Astrocyte of the spinal cord (primary cell): ENCODE data around the gene E2F2.

ENCODE experiments used
- DNase-seq: peaks from one replicate; pipeline ENCODE4 v3.0.0; 2011; ENCODE audit warnings: low read depth, low spot score
- H3K4me3 ChIP-seq: 2 replicates; pipeline ENCODE4 v1.5.1; 2011; ENCODE audit warnings: low read depth, mild to moderate bottlenecking, low read length, moderate library complexity
- in situ Hi-C: cut with HindIII; loops from 2 replicates; pipeline ENCODE4 v1.10.0; 2017; ENCODE audit warnings: low sequenced_read_pairs
- TF ChIP-seq, protein P1 (sequence below): IDR thresholded peaks from 2 replicates; pipeline ENCODE4 v1.5.1; 2012; ENCODE audit warnings: low read depth, mild to moderate bottlenecking, low read length, inconsistent platforms

The E2F2 gene

DNA sequence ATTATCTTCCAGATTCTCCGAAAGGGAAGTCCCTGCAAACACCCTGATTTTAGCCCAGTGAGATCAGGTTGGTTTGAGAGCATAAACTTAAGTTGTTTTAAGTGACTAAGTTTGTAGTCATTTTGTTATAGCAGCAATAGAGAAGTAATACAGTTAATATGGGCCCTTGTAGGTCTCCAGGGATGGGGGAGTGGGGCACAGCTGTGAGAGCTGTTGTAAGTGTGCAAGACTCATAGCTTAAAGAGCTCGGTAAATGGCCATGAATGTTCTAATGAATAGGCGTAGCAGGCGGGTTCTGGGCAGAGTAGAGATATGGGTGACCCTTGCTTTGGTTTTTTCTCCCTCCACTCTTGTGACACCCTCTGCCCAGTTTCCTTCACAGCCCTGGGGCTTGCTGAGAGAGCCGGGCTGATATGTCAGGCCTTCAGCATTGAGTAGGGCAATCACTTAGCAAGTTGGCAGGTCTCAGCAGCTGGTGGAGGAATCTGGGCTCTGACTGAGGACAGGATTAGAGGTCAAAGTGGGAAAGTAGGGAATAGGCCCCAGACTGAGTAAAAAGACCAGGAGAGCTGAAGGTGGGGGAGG is 44.3 kb upstream of the E2F2 start:
- H3K4me3 ChIP-seq, result no peak overlapping the region
- DNase-seq, result peak; percentile 16
- in situ Hi-C loops, result no loop called here
- TF ChIP-seq, protein P1, sequence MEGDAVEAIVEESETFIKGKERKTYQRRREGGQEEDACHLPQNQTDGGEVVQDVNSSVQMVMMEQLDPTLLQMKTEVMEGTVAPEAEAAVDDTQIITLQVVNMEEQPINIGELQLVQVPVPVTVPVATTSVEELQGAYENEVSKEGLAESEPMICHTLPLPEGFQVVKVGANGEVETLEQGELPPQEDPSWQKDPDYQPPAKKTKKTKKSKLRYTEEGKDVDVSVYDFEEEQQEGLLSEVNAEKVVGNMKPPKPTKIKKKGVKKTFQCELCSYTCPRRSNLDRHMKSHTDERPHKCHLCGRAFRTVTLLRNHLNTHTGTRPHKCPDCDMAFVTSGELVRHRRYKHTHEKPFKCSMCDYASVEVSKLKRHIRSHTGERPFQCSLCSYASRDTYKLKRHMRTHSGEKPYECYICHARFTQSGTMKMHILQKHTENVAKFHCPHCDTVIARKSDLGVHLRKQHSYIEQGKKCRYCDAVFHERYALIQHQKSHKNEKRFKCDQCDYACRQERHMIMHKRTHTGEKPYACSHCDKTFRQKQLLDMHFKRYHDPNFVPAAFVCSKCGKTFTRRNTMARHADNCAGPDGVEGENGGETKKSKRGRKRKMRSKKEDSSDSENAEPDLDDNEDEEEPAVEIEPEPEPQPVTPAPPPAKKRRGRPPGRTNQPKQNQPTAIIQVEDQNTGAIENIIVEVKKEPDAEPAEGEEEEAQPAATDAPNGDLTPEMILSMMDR, result no peak

DNA sequence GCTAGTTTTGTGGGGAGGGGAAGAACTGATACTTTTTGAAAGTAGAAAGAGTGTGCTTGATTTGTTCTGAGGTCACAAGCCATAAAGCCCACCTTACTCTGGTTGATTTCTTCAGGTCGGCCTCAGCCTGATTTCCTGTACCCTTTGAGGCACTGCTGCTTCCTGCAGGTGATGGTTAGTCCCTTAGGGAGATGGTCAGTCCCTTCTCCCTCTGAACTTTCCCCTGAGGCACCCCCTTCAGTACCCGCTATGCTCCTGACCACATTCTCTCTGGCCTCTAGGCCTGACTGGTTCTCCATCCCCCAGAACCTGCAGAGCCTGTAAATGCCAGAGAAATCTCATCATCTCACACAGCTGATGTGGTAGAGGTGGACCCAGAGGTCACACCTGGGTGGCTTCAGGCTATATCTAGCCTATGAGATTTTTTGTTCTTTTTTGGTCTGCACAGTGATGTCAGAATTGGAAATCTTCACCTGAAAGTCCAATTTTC is 43.3 kb upstream of the E2F2 start:
- DNase-seq, result no peak
- H3K4me3 ChIP-seq, result no peak overlapping the region
- in situ Hi-C loops, result no loop called here
- TF ChIP-seq, protein P1, result no peak

DNA sequence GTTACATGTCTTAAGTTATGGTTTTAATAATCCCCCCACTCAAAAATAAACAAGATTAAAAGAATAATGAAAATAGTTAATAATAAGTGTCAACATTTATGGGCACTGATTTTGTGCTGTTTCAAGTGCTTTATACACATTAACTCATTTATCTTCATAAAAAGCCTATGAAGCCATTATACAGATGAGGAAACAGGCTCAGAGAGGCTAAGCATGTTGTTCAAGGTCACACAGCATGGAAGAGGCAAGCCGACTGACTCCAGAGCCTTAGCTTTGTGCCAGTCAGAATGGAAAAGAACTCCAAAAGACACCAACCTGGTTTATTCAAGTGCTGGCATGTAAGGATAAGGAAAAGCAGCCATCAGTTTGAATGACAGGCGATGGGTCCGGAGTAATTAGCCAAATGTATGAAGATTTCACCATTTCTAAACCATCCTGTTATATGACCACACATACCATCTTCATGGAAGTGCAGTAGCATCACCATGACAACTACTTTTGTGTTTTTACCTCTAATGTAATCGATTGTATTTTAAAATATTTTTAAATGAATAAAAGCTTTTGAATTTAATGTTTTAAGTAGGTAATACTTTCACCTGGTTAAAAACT is 42.6 kb upstream of the E2F2 start:
- TF ChIP-seq, protein P1, result no peak
- in situ Hi-C loops, result no loop called here

DNA sequence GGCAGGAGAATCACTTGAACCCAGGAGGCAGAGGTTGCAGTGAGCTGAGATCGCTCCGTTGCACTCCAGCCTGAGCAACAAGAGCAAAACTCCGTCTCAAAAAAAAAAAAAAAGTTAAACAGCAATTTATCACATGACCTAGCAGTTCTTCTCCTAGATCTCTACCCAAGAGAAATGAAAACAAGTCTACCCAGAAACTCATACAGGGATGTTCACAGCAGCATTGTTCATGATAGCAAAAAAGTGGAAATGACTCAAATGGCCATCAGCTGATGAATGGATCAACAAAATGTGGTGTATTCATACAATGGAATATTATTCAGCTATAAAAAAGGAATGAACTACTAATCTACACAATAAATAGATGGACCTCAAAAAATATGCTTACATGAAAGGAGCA is 40.4 kb upstream of the E2F2 start:
- H3K4me3 ChIP-seq, result no peak overlapping the region
- TF ChIP-seq, protein P1, result no peak
- no peak for DNase-seq
- in situ Hi-C loops, result no loop called here

More for the DNA sequence above, 42.6 kb upstream of the E2F2 start:
- no peak overlapping the region for H3K4me3 ChIP-seq
- DNase-seq, result no peak

DNA sequence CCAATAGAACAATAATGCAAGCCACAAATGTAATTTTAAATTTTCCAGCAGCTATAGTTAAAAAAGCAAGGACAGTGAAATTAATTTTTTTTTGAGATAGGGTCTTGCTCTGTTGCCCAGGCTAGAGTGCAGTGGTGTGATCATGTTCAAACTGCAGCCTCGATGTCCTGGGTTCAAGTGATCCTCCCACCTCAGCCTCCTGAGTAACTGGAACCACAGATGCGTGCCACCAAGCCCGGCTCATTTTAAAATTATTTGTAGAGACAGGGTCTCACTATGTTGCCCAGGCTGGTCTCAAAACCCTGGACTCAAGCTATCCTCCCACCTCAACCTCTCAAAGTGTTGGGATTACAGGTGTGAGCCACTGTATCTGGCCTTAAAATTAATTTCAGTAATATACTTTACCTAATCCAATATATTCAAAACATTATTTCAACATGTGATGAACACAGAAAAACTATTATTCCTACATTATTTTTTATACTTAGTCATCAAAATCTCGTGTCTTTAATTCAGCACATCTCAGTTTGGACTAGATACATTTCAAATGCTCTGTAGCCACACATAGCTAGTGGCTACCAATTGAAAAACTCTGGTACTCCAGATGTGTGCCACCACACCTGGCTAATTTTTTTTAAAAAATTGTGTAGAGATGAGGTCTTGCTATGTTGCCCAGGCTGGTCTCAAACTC is 39.1 kb upstream of the E2F2 start:
- DNase-seq, result no peak
- no peak overlapping the region for H3K4me3 ChIP-seq
- TF ChIP-seq, protein P1, result no peak
- in situ Hi-C loops, result no loop called here

DNA sequence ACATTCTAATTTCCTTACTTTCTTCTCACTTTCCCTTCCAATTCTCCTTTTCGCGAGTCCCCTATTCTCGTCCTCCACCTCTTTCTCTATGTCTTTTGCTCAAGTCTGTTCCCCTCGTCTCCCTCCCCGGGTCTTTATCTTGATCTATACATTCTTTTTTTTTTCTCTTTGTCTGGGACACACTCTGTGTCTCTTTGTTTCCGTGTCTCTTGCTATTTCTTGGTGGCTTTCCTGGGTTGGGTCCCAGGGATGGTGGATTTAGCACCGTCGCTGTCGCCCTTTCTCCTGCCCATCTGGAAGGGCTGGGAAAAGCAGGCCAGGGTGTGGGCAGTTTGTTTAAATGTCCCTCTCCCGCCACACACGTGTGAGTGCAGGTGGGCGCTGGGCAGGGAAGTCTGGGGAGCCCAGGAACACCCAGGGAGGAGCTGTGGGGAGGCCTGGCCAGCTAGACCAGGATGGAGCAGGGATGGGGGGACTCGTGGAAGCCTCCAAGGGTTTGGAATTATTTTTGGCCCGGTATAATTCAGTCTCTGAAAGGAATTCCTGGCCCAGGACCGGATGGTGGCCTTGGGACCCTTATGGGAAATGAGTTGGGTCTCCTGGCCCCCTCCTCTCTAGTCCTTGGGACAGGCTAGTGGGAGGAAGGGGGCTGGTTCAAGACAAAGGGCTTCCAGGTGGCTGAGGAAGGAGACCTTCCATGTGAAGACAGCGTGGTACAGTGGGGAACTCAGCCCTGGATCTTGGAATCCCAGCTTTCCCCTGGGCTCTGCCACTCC is 37.8 kb upstream of the E2F2 start:
- in situ Hi-C loops, result no loop called here
- TF ChIP-seq, protein P1, result no peak
- peak overlapping the region; percentile 42 for H3K4me3 ChIP-seq
- DNase-seq, result no peak
